T-cell (primary cell): Measurements from ENCODE around the gene SAMD4B. TPM values are rescaled to one million over a fixed set of nuclear protein-coding genes. Genes with fewer than 3 reads are reported as not detected.

ENCODE experiments used
- ATAC-seq, 4 experiments: fragments of 200-7000 bp in 3 of 4; fragments of 150-1000 bp in 1 of 4; cut with Tn5 transposase; replicated peaks in 1 of 4; 1 replicate in 3 of 4; 2 replicates in 1 of 4; pipeline ENCODE4 v1.10.0; 2021; ENCODE audit warnings: moderate library complexity in 3 of 4, mild to moderate bottlenecking in 2 of 4, moderate number of reproducible peaks in 1 of 4
- CTCF ChIA-PET, 2 donors: fragments of 300-600 bp; sonication (Branson Sonifier 250); formaldehyde crosslinking; loops; one replicate each; lab custom pipeline; 2022; ENCODE audit warnings: antibody characterized with exemption in 2 of 2; lab: Charles Lee
- POLR2A ChIA-PET, 2 donors: fragments of 300-600 bp; sonication (Branson Sonifier 250); formaldehyde crosslinking; loops; one replicate each; lab custom pipeline; 2022; ENCODE audit warnings: antibody characterized with exemption in 2 of 2; lab: Charles Lee
- DNase-seq, 35 experiments: peaks; one replicate each; pipeline versions ENCODE4 v3.0.0 to v3.0.0-alpha.2; 2013 to 2023
- H3K27ac ChIP-seq: one replicate; pipeline ENCODE4 v1.5.1; 2013; ENCODE audit warnings: low read length
- H3K27me3 ChIP-seq, 2 experiments: replicated peaks in 1 of 2; 1 replicate in 1 of 2; 2 replicates in 1 of 2; pipeline versions ENCODE4 v1.6.1 to v1.7.0; 2013; ENCODE audit warnings: low read length in 1 of 2, mixed read lengths in 1 of 2; ENCODE audit not compliant: control insufficient read depth in 2 of 2, insufficient read depth in 2 of 2; ENCODE audit errors: extremely low read depth in 1 of 2
- H3K36me3 ChIP-seq, 2 donors: 1 replicate in 1 of 2; 2 replicates in 1 of 2; pipeline versions ENCODE4 v1.6.1 to v1.7.0; 2013; ENCODE audit warnings: low read length in 1 of 2; ENCODE audit not compliant: control insufficient read depth in 2 of 2, insufficient read depth in 1 of 2; ENCODE audit errors: extremely low read depth in 1 of 2
- H3K4me1 ChIP-seq, 2 experiments: 1 replicate in 1 of 2; 2 replicates in 1 of 2; pipeline versions ENCODE4 v1.6.1 to v1.7.0; 2013; ENCODE audit warnings: low read length in 2 of 2, mixed read lengths in 1 of 2; ENCODE audit not compliant: insufficient read depth in 2 of 2, control insufficient read depth in 1 of 2; ENCODE audit errors: extremely low read depth in 1 of 2
- H3K4me3 ChIP-seq, 2 donors: 1 replicate in 1 of 2; 2 replicates in 1 of 2; pipeline versions ENCODE4 v1.5.1 to v1.7.0; 2013; ENCODE audit warnings: mild to moderate bottlenecking in 2 of 2, low read length in 1 of 2, moderate library complexity in 1 of 2; ENCODE audit not compliant: control insufficient read depth in 1 of 2; ENCODE audit errors: extremely low read depth in 1 of 2
- H3K9me3 ChIP-seq: 2 replicates; pipeline ENCODE4 v1.7.0; 2013
- H3K27ac Mint-ChIP-seq, 2 donors: one replicate each; pipeline ENCODE4 v1.8.0; 2020 to 2021; ENCODE audit warnings: mild to moderate bottlenecking in 2 of 2, mixed read lengths in 2 of 2
- H3K27me3 Mint-ChIP-seq, 2 donors: one replicate each; pipeline ENCODE4 v1.8.0; 2021 to 2022; ENCODE audit warnings: mixed read lengths in 2 of 2
- H3K36me3 Mint-ChIP-seq: one replicate; pipeline ENCODE4 v1.8.0; 2021; ENCODE audit warnings: mixed read lengths
- H3K4me1 Mint-ChIP-seq, 3 donors: one replicate each; pipeline ENCODE4 v1.8.0; 2020 to 2022; ENCODE audit warnings: mixed read lengths in 3 of 3, mild to moderate bottlenecking in 1 of 3
- H3K4me3 Mint-ChIP-seq, 3 donors: one replicate each; pipeline ENCODE4 v1.8.0; 2020 to 2022; ENCODE audit warnings: mild to moderate bottlenecking in 3 of 3, mixed read lengths in 3 of 3, moderate library complexity in 3 of 3
- H3K9me3 Mint-ChIP-seq, 3 donors: one replicate each; pipeline ENCODE4 v1.8.0; 2020 to 2022; ENCODE audit warnings: mixed read lengths in 3 of 3
- WGBS: methylation state at CpG from one replicate; pipeline ENCODE4 v1.1.5; 2013; ENCODE audit warnings: missing lambda C conversion rate; ENCODE audit not compliant: insufficient coverage; 5-methylcytosine and 5-hydroxymethylcytosine counted together
- total RNA-seq, 35 experiments: library from RNA in 6 of 35; stranded (reverse) in 6 of 35; fragments of 120-200 nt in 1 of 35; gene quantifications; one replicate each; pipeline versions ENCODE4 v1.2.1 to v1.2.4 and lab custom pipeline; 2013 to 2026

SAMD4B gene
- total RNA-seq, 5 donors from 2014 or later (not counting 1 experiment from before 2014, with no cell fraction given): 59.4 to 72.3 (median 62.0) TPM

DNA sequence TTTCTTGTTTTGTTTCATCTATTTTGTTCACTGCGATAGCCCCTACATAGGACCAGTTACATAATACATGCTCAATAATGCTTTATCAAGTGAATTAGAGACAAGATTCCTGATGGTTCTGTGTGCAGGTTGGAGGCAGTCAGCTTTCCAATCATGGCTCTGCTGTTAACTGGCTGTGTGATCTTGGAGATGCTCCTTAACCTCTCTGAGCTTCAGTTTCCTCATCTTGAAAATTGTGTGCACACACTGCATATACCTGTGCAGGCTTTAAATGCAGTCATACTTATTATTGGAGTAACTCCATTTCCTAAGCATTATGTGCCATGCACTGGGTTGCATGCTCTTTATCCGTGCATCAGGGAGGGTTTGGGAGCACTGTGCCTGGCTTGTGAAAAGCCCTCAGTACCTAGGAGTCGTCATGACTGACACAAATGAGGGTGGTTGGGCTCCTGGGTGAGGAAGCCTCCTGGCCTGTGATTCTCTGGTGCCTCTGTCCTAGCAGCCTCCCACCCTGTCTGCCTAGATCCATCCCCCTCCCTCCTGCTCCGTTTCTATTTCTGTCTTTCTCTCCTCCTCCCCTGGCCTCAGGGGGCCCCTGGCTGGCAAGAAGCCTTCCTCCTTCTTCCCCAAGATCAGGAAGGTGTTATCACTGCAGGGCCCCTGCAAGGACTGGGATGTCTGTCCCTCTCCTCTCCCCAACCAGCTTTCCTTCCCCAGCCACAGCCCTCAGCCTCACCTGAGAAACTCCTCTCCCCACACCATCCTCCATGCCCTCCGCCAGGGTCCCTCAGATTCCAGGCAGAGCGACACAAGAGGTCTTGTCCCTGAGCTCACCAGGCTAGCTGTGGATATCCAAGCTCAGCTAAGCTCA is 37.3 kb upstream of the SAMD4B start:
- CTCF ChIA-PET: no interaction called here
- peaks cover 0 to 7% of the 10 kb centered on the region in 2 donors for H3K36me3 ChIP-seq
- Mint-ChIP-seq H3K4me3 (no peak overlapping the region), H3K27ac (no peak overlapping the region), H3K27me3 (no peaks in the 10 kb centered on the region), H3K4me1 (peaks cover under 1 to 11% (median 1%) of the 10 kb centered on the region in 3 donors), H3K36me3 (peaks cover 13% of the 10 kb centered on the region), H3K9me3 (no peaks in the 10 kb centered on the region)
- H3K9me3 ChIP-seq: no peaks in the 10 kb centered on the region
- no peak for DNase-seq
- 59% methylated on average over 3 of the region's 6 CpGs for WGBS
- POLR2A ChIA-PET: no interaction called here
- peaks cover 0 to 3% of the 10 kb centered on the region in 2 experiments for H3K27me3 ChIP-seq
- H3K4me3 ChIP-seq: no peak overlapping the region
- no peak overlapping the region for H3K27ac ChIP-seq
- ATAC-seq: no peak
- H3K4me1 ChIP-seq: peaks cover 0 to 1% of the 10 kb centered on the region in 2 experiments

DNA sequence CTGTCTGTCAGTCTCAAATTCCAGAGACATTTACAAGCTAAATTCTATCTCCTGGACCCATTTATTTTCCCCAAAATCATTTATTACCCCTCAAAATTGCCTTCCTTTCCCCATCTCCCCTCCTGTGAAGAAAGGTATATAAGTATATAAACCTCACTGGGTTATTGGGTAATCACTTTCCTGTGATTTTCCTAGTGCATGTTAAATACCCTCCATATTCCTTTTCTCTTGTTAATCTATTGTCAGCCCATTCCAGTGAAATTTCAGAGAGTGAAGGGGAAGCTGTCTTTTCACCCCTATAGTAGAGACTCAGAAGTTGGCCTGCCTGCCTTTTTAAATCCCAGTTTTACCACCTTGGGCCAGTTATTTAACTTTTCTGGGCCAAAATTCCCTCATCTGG is 36.1 kb upstream of the SAMD4B start:
- Histone ChIP-seq H3K9me3 (no peaks in the 10 kb centered on the region), H3K4me3 (no peak overlapping the region), H3K27me3 (peaks cover 0 to 3% of the 10 kb centered on the region in 2 experiments), H3K27ac (no peak overlapping the region), H3K4me1 (peaks cover 0 to 4% of the 10 kb centered on the region in 2 experiments), H3K36me3 (peaks cover 4 to 11% of the 10 kb centered on the region in 2 donors)
- DNase-seq (no peak), ATAC-seq (no peak)
- POLR2A ChIA-PET: interaction anchor here in 1 of 2 donors (0.7 kb wide), 1 partner anchor 27 kb away, joined by 5 read pairs; no protein-coding TSS in a partner anchor
- CTCF ChIA-PET: no interaction called here
- H3K4me3 Mint-ChIP-seq: no peak overlapping the region
- H3K4me1 Mint-ChIP-seq: peaks cover 1 to 23% (median 8%) of the 10 kb centered on the region in 3 donors
- peaks cover 20% of the 10 kb centered on the region for H3K36me3 Mint-ChIP-seq
- no peak overlapping the region for H3K27ac Mint-ChIP-seq
- H3K27me3 Mint-ChIP-seq: no peaks in the 10 kb centered on the region
- H3K9me3 Mint-ChIP-seq: no peaks in the 10 kb centered on the region

DNA sequence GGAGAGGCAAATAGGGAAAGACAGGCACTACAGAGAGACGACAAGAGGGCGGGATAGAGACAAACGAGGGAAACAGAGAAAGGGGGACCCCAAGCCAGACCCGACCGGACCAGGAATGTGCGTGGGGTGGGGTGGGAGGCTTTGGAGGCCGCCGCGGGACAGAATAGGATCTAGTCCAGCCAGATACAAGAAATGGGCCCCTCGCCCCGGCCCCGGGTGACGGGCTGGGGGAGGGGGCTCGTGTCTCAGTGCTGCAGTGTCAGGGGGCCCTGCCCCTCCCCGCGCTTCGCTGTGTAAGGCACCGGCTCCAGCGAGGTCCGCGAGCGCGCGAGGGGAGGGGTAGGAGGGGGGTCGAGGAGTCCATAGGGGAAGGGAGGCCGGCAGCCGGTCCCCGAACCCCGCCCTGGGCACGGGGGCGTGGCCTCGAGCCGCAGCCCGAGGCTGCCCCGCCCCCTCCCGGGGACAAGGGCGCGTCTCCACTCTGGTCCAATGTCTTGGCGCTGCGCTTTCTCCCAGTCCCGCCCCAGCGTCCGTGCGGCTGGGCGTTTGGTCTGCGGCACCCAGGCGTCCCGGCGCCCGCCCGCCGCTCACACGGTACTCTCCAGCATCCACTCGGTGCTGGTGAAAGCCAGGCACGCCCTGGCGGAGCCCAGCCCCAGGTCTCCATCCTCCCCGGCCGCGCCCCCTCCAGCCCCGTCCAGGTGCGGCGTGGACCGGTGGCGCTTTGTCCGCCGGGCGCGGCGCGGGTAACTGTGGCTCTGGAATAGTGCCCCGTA is 35.0 kb upstream of the SAMD4B start:
- Histone ChIP-seq H3K9me3 (no peaks in the 10 kb centered on the region), H3K4me1 (peaks cover 0 to 6% of the 10 kb centered on the region in 2 experiments), H3K27me3 (peaks cover 0 to 3% of the 10 kb centered on the region in 2 experiments), H3K36me3 (peaks cover 4 to 20% of the 10 kb centered on the region in 2 donors), H3K27ac (no peak overlapping the region), H3K4me3 (peak overlapping the region in 1 of 2 donors; percentile 55)
- peaks cover 26% of the 10 kb centered on the region for H3K36me3 Mint-ChIP-seq
- CTCF ChIA-PET: no interaction called here
- DNase-seq (no peak), ATAC-seq (no peak)
- 84% methylated on average over 64 of the region's 71 CpGs for WGBS
- H3K27me3 Mint-ChIP-seq: no peaks in the 10 kb centered on the region
- H3K9me3 Mint-ChIP-seq: no peaks in the 10 kb centered on the region
- H3K27ac Mint-ChIP-seq: no peak overlapping the region
- H3K4me1 Mint-ChIP-seq: peaks cover 5 to 33% (median 8%) of the 10 kb centered on the region in 3 donors
- H3K4me3 Mint-ChIP-seq: no peak overlapping the region
- POLR2A ChIA-PET: no interaction called here

DNA sequence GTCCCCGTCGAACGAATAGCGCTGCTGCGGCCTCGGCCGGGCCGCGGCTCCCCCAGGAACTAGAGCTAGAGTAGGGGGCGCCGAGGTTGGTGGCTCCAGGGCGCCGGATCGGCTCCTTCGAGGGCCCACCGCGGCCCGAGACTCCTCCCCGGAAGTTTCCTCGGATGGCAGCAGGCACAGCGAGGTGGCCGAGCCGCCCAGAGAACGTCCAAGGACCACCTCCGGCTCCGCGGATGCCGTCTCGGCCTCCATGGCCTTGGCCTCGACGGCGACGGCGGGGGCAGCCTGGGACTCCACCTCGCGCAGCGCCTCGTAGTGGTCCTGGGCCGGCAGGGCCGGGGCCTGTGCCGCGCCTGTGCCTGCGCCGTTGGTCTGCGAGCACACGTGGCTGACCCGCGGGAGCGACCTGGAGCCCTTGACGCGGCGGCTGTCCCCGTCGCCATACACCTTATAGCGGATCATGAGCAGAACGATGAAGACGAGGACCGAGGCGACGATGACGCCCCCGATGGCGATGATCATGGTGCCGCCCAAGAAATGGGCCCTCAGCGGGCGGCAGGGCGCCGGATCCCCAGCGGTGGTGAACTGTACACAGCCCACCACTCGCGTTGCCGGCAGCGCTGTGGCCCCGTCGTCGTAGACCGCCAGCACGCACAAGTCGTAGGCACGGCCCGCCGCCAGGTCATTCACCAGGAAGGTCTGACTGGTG is 34.2 kb upstream of the SAMD4B start:
- Mint-ChIP-seq H3K36me3 (peaks cover 31% of the 10 kb centered on the region), H3K9me3 (no peaks in the 10 kb centered on the region), H3K4me3 (no peak overlapping the region), H3K27me3 (no peaks in the 10 kb centered on the region), H3K4me1 (peaks cover 5 to 33% (median 10%) of the 10 kb centered on the region in 3 donors), H3K27ac (no peak overlapping the region)
- ChIA-PET POLR2A (no interaction called here), CTCF (no interaction called here)
- Histone ChIP-seq H3K4me3 (peak overlapping the region in 1 of 2 donors; percentile 55), H3K36me3 (peaks cover 7 to 27% of the 10 kb centered on the region in 2 donors), H3K4me1 (peaks cover 0 to 6% of the 10 kb centered on the region in 2 experiments), H3K9me3 (no peaks in the 10 kb centered on the region), H3K27me3 (peaks cover 0 to 3% of the 10 kb centered on the region in 2 experiments), H3K27ac (no peak overlapping the region)
- DNase-seq: no peak
- ATAC-seq: no peak
- WGBS: 86% methylated on average over 67 of the region's 82 CpGs

DNA sequence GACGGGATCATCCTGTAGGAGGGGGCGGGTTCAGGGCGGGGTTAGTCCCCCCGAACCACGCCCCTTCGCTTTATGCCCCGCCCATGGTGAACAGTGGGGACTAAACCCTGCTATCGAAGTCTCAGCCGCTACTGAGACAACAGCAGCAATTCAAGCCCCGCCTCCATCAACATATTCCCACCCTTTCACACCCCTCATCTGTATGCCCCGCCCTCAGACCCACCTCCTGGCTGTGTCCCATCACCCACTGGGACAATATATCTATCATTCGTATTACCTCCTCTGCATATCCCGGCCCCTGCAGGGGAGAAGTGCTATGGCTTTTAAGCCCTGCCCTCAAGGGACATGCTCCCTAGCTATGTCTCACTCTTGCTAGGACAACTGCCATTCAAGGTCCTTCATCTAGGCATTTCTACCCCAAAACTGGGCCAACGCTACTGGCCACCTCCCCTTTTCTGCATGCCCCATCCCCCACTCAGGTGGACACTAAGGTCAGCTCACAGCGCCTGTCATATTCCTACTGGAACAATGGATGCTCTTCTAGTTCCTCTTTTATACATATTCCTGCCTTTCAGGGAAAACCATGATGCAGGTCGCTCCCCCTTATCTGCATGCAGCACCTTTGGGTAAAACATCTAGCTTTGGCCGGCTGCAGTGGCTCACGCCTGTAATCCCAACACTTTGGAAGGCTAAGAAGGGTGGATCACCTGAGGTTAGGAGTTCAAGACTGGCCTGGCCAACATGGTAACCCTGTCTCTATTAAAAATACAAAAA is 33.5 kb upstream of the SAMD4B start:
- ChIA-PET CTCF (no interaction called here), POLR2A (interaction anchor here in 1 of 2 donors (0.7 kb wide), 1 partner anchor 37 kb away, joined by 9 read pairs; no protein-coding TSS in a partner anchor)
- Histone ChIP-seq H3K9me3 (no peaks in the 10 kb centered on the region), H3K27me3 (peaks cover 0 to 3% of the 10 kb centered on the region in 2 experiments), H3K4me1 (peaks cover 0 to 6% of the 10 kb centered on the region in 2 experiments), H3K4me3 (no peak overlapping the region), H3K36me3 (peaks cover 9 to 34% of the 10 kb centered on the region in 2 donors), H3K27ac (no peak overlapping the region)
- DNase-seq (no peak), ATAC-seq (no peak)
- Mint-ChIP-seq H3K36me3 (peaks cover 35% of the 10 kb centered on the region), H3K27me3 (no peaks in the 10 kb centered on the region), H3K4me1 (peaks cover 5 to 33% (median 10%) of the 10 kb centered on the region in 3 donors), H3K4me3 (no peak overlapping the region), H3K9me3 (no peaks in the 10 kb centered on the region), H3K27ac (no peak overlapping the region)
- 97% methylated on average over 11 of the region's 18 CpGs for WGBS
